WTC11 (cell line): ENCODE measurements around the gene ACTG2. TPM values are rescaled to one million over a fixed set of nuclear protein-coding genes. Genes with fewer than 3 reads are reported as not detected.
"Not testable (repeated sequence)": the region's sequence is repeated elsewhere in the genome, so short reads cannot be mapped to it uniquely, and the experiment has no call there.

Source experiments
- ATAC-seq: fragments of 200-7000 bp; cut with Tn5 transposase; 2 replicates; pipeline ENCODE4 v1.10.0; 2021; ENCODE audit warnings: mild to moderate bottlenecking, moderate library complexity
- CTCF ChIA-PET: fragments of 300-600 bp; sonication (Branson Sonifier 250); formaldehyde crosslinking; loops from one replicate; lab custom pipeline; 2021; ENCODE audit warnings: antibody characterized with exemption; lab: Charles Lee
- POLR2A ChIA-PET: fragments of 350-600 bp; sonication (Branson Sonifier 250); formaldehyde crosslinking; loops from one replicate; lab custom pipeline; 2021; ENCODE audit warnings: antibody characterized with exemption; lab: Charles Lee
- DNase-seq: peaks from one replicate; pipeline ENCODE4 v3.0.0; 2021; ENCODE audit warnings: low spot score
- H3K27ac Mint-ChIP-seq: 2 replicates; pipeline ENCODE4 v1.8.0; 2021; ENCODE audit warnings: mixed read lengths
- H3K27me3 Mint-ChIP-seq: 2 replicates; pipeline ENCODE4 v1.8.0; 2021; ENCODE audit warnings: low read depth, mild to moderate bottlenecking, moderate library complexity, mixed read lengths
- H3K36me3 Mint-ChIP-seq: 2 replicates; pipeline ENCODE4 v1.8.0; 2021; ENCODE audit warnings: mixed read lengths
- H3K4me1 Mint-ChIP-seq: 2 replicates; pipeline ENCODE4 v1.8.0; 2022; ENCODE audit warnings: mixed read lengths
- H3K4me3 Mint-ChIP-seq: 2 replicates; pipeline ENCODE4 v1.8.0; 2021; ENCODE audit warnings: mild to moderate bottlenecking, moderate library complexity, mixed read lengths
- H3K9me3 Mint-ChIP-seq: 2 replicates; pipeline ENCODE4 v1.8.0; 2021; ENCODE audit warnings: mixed read lengths
- FOXP1 ChIP-seq: sonication (generic); formaldehyde crosslinking; IDR thresholded peaks from 2 replicates; pipeline ENCODE4 v1.8.0; 2022; ENCODE audit warnings: missing genetic modification reagents, mild to moderate bottlenecking, moderate library complexity, borderline replicate concordance
- GRHL2 ChIP-seq: fragments of 250-450 bp; sonication (Bioruptor Pico); IDR thresholded peaks from 2 replicates; pipeline ENCODE4 v1.8.0; 2022; ENCODE audit warnings: mild to moderate bottlenecking, moderate library complexity; ENCODE audit not compliant: insufficient replicate concordance, severe bottlenecking
- MXD4 ChIP-seq: fragments of 250-450 bp; sonication (Bioruptor Pico); IDR thresholded peaks from 2 replicates; pipeline ENCODE4 v1.8.0; 2021; ENCODE audit warnings: mild to moderate bottlenecking, moderate library complexity, borderline replicate concordance
- MYBL2 ChIP-seq: sonication (generic); formaldehyde crosslinking; IDR thresholded peaks from 2 replicates; pipeline ENCODE4 v1.8.1; 2023; ENCODE audit warnings: mild to moderate bottlenecking, moderate library complexity, missing genetic modification reagents
- SOX15 ChIP-seq: fragments of 250-450 bp; sonication (Bioruptor Pico); IDR thresholded peaks from 2 replicates; pipeline ENCODE4 v1.9.0; 2021; ENCODE audit warnings: mild to moderate bottlenecking
- ZNF219 ChIP-seq: sonication (generic); formaldehyde crosslinking; IDR thresholded peaks from 2 replicates; pipeline ENCODE4 v1.8.0; 2023; ENCODE audit warnings: missing genetic modification reagents, mild to moderate bottlenecking, borderline replicate concordance
- ZNF232 ChIP-seq: sonication (generic); formaldehyde crosslinking; IDR thresholded peaks from 2 replicates; pipeline ENCODE4 v1.8.0; 2022; ENCODE audit warnings: mild to moderate bottlenecking, missing genetic modification reagents
- ZNF317 ChIP-seq: sonication (generic); formaldehyde crosslinking; IDR thresholded peaks from 2 replicates; pipeline ENCODE4 v1.8.1; 2023; ENCODE audit warnings: low read depth, mild to moderate bottlenecking, moderate library complexity, missing genetic modification reagents, borderline replicate concordance
- total RNA-seq: library from RNA; stranded (reverse); gene quantifications from 3 replicates; pipeline ENCODE4 v1.2.3, GENCODE V29; 2021
- TF ChIP-seq, protein P1 (sequence below): sonication (generic); formaldehyde crosslinking; conservative IDR thresholded peaks from 2 replicates; pipeline ENCODE4 v1.8.1; 2023; ENCODE audit warnings: mild to moderate bottlenecking, low read depth, missing genetic modification reagents, moderate library complexity
- TF ChIP-seq, protein P2 (sequence below): fragments of 250-450 bp; sonication (Bioruptor Pico); IDR thresholded peaks from 2 replicates; pipeline ENCODE4 v1.9.0; 2021; ENCODE audit warnings: mild to moderate bottlenecking
- TF ChIP-seq, protein P3 (sequence below): sonication (generic); formaldehyde crosslinking; IDR thresholded peaks from 2 replicates; pipeline ENCODE4 v1.8.0; 2022; ENCODE audit warnings: mild to moderate bottlenecking, missing genetic modification reagents
- TF ChIP-seq, protein P4 (sequence below): sonication (generic); formaldehyde crosslinking; IDR thresholded peaks from 2 replicates; pipeline ENCODE4 v1.8.1; 2022; ENCODE audit warnings: mild to moderate bottlenecking, moderate library complexity, missing genetic modification reagents
- TF ChIP-seq, protein P5 (sequence below): sonication (generic); formaldehyde crosslinking; IDR thresholded peaks from 2 replicates; pipeline ENCODE4 v1.8.0; 2022; ENCODE audit warnings: mild to moderate bottlenecking, missing genetic modification reagents

ACTG2 gene
- total RNA-seq, 1 experiment from 2014 or later = 2.7 TPM

DNA sequence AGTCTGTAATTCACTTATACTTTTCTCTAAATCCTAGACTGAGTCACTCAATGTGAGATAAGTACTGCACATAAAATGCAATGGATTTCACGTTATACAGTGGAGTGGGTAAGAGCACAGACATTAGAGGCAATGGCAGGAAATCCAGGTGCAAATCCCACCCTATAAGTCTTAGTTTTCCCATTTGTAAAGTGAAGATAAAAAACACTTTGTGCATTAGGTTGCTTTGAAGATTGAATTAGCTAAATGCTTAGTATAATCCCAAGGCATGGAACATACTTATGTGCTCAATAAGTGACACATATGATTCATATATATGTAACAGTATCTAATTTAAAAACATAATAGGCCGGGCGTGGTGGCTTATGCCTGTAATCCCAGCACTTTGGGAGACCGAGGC lies 10.5 kb downstream of the ACTG2 start:
- H3K36me3 Mint-ChIP-seq = no peaks in the 10 kb centered on the region
- no peaks in the 10 kb centered on the region for H3K9me3 Mint-ChIP-seq
- H3K4me1 Mint-ChIP-seq = peaks cover 4% of the 10 kb centered on the region
- H3K4me3 Mint-ChIP-seq = no peak overlapping the region
- H3K27me3 Mint-ChIP-seq = peaks cover 5% of the 10 kb centered on the region
- DNase-seq = no peak
- POLR2A ChIA-PET = no interaction called here
- TF ChIP-seq, protein P1, sequence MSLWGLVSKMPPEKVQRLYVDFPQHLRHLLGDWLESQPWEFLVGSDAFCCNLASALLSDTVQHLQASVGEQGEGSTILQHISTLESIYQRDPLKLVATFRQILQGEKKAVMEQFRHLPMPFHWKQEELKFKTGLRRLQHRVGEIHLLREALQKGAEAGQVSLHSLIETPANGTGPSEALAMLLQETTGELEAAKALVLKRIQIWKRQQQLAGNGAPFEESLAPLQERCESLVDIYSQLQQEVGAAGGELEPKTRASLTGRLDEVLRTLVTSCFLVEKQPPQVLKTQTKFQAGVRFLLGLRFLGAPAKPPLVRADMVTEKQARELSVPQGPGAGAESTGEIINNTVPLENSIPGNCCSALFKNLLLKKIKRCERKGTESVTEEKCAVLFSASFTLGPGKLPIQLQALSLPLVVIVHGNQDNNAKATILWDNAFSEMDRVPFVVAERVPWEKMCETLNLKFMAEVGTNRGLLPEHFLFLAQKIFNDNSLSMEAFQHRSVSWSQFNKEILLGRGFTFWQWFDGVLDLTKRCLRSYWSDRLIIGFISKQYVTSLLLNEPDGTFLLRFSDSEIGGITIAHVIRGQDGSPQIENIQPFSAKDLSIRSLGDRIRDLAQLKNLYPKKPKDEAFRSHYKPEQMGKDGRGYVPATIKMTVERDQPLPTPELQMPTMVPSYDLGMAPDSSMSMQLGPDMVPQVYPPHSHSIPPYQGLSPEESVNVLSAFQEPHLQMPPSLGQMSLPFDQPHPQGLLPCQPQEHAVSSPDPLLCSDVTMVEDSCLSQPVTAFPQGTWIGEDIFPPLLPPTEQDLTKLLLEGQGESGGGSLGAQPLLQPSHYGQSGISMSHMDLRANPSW (CRISPR knock-in tag) = no peak
- TF ChIP-seq, protein P2, sequence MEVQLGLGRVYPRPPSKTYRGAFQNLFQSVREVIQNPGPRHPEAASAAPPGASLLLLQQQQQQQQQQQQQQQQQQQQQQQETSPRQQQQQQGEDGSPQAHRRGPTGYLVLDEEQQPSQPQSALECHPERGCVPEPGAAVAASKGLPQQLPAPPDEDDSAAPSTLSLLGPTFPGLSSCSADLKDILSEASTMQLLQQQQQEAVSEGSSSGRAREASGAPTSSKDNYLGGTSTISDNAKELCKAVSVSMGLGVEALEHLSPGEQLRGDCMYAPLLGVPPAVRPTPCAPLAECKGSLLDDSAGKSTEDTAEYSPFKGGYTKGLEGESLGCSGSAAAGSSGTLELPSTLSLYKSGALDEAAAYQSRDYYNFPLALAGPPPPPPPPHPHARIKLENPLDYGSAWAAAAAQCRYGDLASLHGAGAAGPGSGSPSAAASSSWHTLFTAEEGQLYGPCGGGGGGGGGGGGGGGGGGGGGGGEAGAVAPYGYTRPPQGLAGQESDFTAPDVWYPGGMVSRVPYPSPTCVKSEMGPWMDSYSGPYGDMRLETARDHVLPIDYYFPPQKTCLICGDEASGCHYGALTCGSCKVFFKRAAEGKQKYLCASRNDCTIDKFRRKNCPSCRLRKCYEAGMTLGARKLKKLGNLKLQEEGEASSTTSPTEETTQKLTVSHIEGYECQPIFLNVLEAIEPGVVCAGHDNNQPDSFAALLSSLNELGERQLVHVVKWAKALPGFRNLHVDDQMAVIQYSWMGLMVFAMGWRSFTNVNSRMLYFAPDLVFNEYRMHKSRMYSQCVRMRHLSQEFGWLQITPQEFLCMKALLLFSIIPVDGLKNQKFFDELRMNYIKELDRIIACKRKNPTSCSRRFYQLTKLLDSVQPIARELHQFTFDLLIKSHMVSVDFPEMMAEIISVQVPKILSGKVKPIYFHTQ (CRISPR knock-in tag) = no peak
- TF ChIP-seq MXD4 (CRISPR knock-in tag) (no peak), GRHL2 (no peak)
- H3K27ac Mint-ChIP-seq = no peak overlapping the region
- CTCF ChIA-PET = no interaction called here
- ATAC-seq = no peak

DNA sequence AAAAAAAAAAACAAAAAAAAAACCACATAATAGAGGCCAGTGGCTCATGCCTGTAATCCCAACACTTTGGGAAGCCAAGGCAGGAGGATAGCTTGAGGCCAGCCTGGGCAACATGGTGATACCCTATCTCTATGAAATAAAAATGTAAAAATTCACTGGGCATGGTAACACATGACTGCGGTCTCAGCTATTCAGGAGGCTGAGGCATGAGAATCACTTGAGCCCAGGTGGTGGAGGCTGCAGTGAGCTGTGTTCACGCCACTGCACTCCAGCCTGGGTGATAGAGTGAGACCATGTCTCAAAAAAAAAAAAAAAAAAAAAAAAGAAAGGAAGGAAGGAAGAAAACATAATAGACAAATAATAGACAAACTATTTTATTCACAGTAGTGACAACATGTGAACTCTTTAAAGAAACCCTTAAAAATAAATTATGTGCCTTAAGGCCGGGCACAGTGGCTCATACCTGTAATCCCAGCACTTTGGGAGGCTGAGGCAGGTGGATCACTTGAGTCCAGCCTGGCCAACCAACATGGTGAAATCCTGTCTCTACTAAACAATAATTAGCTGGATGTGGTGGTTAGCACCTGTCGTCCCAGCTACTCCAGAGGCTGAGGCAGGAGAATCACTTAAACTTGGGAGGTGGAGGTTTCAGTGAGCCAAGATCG lies 11.3 kb downstream of the ACTG2 start:
- H3K4me1 Mint-ChIP-seq, CTCF ChIA-PET, H3K4me3 Mint-ChIP-seq, ATAC-seq, DNase-seq, POLR2A ChIA-PET, H3K36me3 Mint-ChIP-seq, H3K27me3 Mint-ChIP-seq, H3K27ac Mint-ChIP-seq, H3K9me3 Mint-ChIP-seq: not testable (repeated sequence)

DNA sequence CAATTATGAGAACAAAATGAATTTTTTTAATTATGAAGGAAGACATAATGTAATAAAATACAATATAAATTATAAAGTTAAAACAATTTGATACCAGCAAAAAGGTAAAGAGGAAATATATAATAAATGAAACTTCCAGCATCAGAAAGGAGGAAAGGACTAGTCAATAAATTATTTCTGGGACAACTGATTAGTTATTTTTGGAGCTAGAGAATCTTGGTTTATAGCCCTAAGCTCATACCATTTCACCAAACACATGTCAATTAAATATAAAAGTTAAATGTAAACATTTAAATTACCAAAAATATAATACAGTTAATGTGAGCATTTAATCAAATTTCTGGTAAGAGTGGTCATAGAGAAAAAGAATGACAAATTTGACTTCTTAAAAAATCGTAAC lies 12.1 kb downstream of the ACTG2 start:
- Mint-ChIP-seq H3K36me3 (no peaks in the 10 kb centered on the region), H3K27ac (no peak overlapping the region), H3K9me3 (no peaks in the 10 kb centered on the region), H3K4me3 (no peak overlapping the region), H3K4me1 (peaks cover 4% of the 10 kb centered on the region), H3K27me3 (peaks cover 5% of the 10 kb centered on the region)
- DNase-seq (no peak), ATAC-seq (no peak)
- CTCF ChIA-PET = no interaction called here
- POLR2A ChIA-PET = no interaction called here
- TF ChIP-seq, protein P3, sequence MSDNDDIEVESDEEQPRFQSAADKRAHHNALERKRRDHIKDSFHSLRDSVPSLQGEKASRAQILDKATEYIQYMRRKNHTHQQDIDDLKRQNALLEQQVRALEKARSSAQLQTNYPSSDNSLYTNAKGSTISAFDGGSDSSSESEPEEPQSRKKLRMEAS = no peak
- TF ChIP-seq MYBL2 (CRISPR knock-in tag) (no peak), SOX15 (CRISPR knock-in tag) (no peak), ZNF219 (CRISPR knock-in tag) (no peak), ZNF232 (CRISPR knock-in tag) (no peak), FOXP1 (no peak), ZNF317 (CRISPR knock-in tag) (no peak)
- TF ChIP-seq, protein P4, sequence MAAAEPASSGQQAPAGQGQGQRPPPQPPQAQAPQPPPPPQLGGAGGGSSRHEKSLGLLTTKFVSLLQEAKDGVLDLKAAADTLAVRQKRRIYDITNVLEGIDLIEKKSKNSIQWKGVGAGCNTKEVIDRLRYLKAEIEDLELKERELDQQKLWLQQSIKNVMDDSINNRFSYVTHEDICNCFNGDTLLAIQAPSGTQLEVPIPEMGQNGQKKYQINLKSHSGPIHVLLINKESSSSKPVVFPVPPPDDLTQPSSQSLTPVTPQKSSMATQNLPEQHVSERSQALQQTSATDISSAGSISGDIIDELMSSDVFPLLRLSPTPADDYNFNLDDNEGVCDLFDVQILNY (CRISPR knock-in tag) = no peak
- TF ChIP-seq, protein P5, sequence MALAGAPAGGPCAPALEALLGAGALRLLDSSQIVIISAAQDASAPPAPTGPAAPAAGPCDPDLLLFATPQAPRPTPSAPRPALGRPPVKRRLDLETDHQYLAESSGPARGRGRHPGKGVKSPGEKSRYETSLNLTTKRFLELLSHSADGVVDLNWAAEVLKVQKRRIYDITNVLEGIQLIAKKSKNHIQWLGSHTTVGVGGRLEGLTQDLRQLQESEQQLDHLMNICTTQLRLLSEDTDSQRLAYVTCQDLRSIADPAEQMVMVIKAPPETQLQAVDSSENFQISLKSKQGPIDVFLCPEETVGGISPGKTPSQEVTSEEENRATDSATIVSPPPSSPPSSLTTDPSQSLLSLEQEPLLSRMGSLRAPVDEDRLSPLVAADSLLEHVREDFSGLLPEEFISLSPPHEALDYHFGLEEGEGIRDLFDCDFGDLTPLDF (CRISPR knock-in tag) = no peak
